Lower lobe of right lung (tissue), 2 donors: Measurements from ENCODE around the gene SRL. TPM values are rescaled to one million over a fixed set of nuclear protein-coding genes. Genes with fewer than 3 reads are reported as not detected.

Source experiments
- ATAC-seq, 2 donors: fragments of 200-7000 bp; cut with Tn5 transposase; one replicate each; pipeline ENCODE4 v1.9.1; 2020 to 2022; ENCODE audit warnings: mild to moderate bottlenecking in 2 of 2, moderate library complexity in 2 of 2
- DNase-seq: peaks from one replicate; pipeline ENCODE4 v3.0.0-alpha.2; 2020
- H3K27ac ChIP-seq: fragments of 200-600 bp; one replicate; pipeline ENCODE4 v1.8.0; 2022
- H3K27me3 ChIP-seq: fragments of 200-600 bp; one replicate; pipeline ENCODE4 v1.8.0; 2022; ENCODE audit warnings: low read depth
- H3K36me3 ChIP-seq: fragments of 200-600 bp; one replicate; pipeline ENCODE4 v1.8.0; 2022; ENCODE audit warnings: mild to moderate bottlenecking
- H3K4me1 ChIP-seq: fragments of 200-600 bp; one replicate; pipeline ENCODE4 v1.8.0; 2022
- H3K4me3 ChIP-seq: fragments of 200-600 bp; one replicate; pipeline ENCODE4 v1.8.0; 2022; ENCODE audit warnings: mild to moderate bottlenecking
- H3K9me3 ChIP-seq: fragments of 200-600 bp; one replicate; pipeline ENCODE4 v1.8.0; 2022
- CTCF ChIP-seq: fragments of 200-600 bp; IDR thresholded peaks from one replicate; pipeline ENCODE4 v1.8.0; 2022; ENCODE audit warnings: antibody characterized with exemption, mild to moderate bottlenecking
- intact Hi-C: fragments of 100-400 bp; cut with DNase I; formaldehyde crosslinking; loops from one replicate; pipeline ENCODE4 v1.11.0; 2022
- total RNA-seq: library from RNA; stranded (reverse); fragmentation: NEBNext Ultra II Directional; extraction: Animal tissue kit (Norgen Biotek cat#: 25700); gene quantifications from one replicate; pipeline ENCODE4 v1.2.1, GENCODE V29; 2021
- donor health status: DM: no; HTN: yes; CAD: no; lungs with severe emphysema.

SRL gene
- total RNA-seq, 1 donor from 2014 or later, result 1.4 TPM

GRCh38 chr16:4272114-4272956 is 30.5 kb upstream of the SRL start:
- H3K27ac ChIP-seq, result peak overlapping the region; percentile 93
- peaks cover 18% of the 10 kb centered on the region for H3K4me1 ChIP-seq
- H3K4me3 ChIP-seq, result peak overlapping the region; percentile 65
- H3K9me3 ChIP-seq, result no peaks in the 10 kb centered on the region
- intact Hi-C loops, result no loop called here
- peak; percentile 12 to 18 for ATAC-seq
- peak; percentile 79 for DNase-seq
- no peaks in the 10 kb centered on the region for H3K36me3 ChIP-seq
- no peaks in the 10 kb centered on the region for H3K27me3 ChIP-seq
- no peak for TF ChIP-seq CTCF

- H3K9me3 ChIP-seq, result no peaks in the 10 kb centered on the region
- ATAC-seq (peak; percentile 90 to 93), DNase-seq (peak; percentile 97)
- H3K36me3 ChIP-seq, result no peaks in the 10 kb centered on the region
- no peaks in the 10 kb centered on the region for H3K27me3 ChIP-seq
- H3K4me3 ChIP-seq, result peak overlapping the region; percentile 65
- peak overlapping the region; percentile 93 for H3K27ac ChIP-seq
- intact Hi-C loops, result no loop called here
- peak; percentile 17 for TF ChIP-seq CTCF
- peaks cover 18% of the 10 kb centered on the region for H3K4me1 ChIP-seq
Measured at GRCh38 chr16:4271176-4272113, 29.6 kb upstream of the SRL start.

GRCh38 chr16:4270595-4270994 is 28.7 kb upstream of the SRL start:
- Histone ChIP-seq H3K9me3 (no peaks in the 10 kb centered on the region), H3K4me1 (peaks cover 18% of the 10 kb centered on the region), H3K36me3 (no peaks in the 10 kb centered on the region), H3K4me3 (peak overlapping the region; percentile 65), H3K27me3 (no peaks in the 10 kb centered on the region), H3K27ac (peak overlapping the region; percentile 93)
- no peak for TF ChIP-seq CTCF
- DNase-seq (no peak), ATAC-seq (no peak)
- intact Hi-C loops, result no loop called here

- H3K36me3 ChIP-seq, result no peaks in the 10 kb centered on the region
- no peaks in the 10 kb centered on the region for H3K9me3 ChIP-seq
- no peaks in the 10 kb centered on the region for H3K27me3 ChIP-seq
- H3K4me1 ChIP-seq, result peaks cover 18% of the 10 kb centered on the region
- no peak for ATAC-seq
- no peak overlapping the region for H3K27ac ChIP-seq
- H3K4me3 ChIP-seq, result no peak overlapping the region
- TF ChIP-seq CTCF, result no peak
- intact Hi-C loops, result no loop called here
- no peak for DNase-seq
Measured at GRCh38 chr16:4270091-4270490, 28.2 kb upstream of the SRL start.

- intact Hi-C loops, result no loop called here
- Histone ChIP-seq H3K27me3 (no peaks in the 10 kb centered on the region), H3K4me3 (no peak overlapping the region), H3K4me1 (peaks cover 19% of the 10 kb centered on the region), H3K36me3 (peaks cover 13% of the 10 kb centered on the region), H3K9me3 (no peaks in the 10 kb centered on the region), H3K27ac (no peak overlapping the region)
- ATAC-seq, result no peak
- no peak for DNase-seq
- TF ChIP-seq CTCF, result no peak
Measured at GRCh38 chr16:4266372-4266771, 24.5 kb upstream of the SRL start.
